ENCODE data around the gene ZNF628.

GRCh38 chr19:55432241-55432959 is 44.0 kb upstream of the ZNF628 start:
- TF ChIP-seq CTCF (IDR thresholded peaks at IDR 0.05) (no peak), EP300 (IDR thresholded peaks at IDR 0.05) (no peak), POLR2A (IDR thresholded peaks at IDR 0.05; ENCODE audit: low read depth) (no peak), POLR2AphosphoS5 (IDR thresholded peaks at IDR 0.05) (no peak)
